Progenitor cell of endocrine pancreas (in vitro differentiated cells): ENCODE measurements around the gene POLA1. TPM values are rescaled to one million over a fixed set of nuclear protein-coding genes. Genes with fewer than 3 reads are reported as not detected.

Experiments used
- DNase-seq: peaks from one replicate; pipeline ENCODE4 v3.0.0; 2021; ENCODE audit warnings: low spot score; ENCODE audit not compliant: unreplicated experiment
- H3K27ac Mint-ChIP-seq: 2 replicates; pipeline ENCODE4 v1.8.0; 2021; ENCODE audit warnings: mild to moderate bottlenecking, moderate library complexity, mixed read lengths
- H3K27me3 Mint-ChIP-seq: 2 replicates; pipeline ENCODE4 v1.8.0; 2021; ENCODE audit warnings: mixed read lengths
- H3K36me3 Mint-ChIP-seq: 2 replicates; pipeline ENCODE4 v1.8.0; 2022; ENCODE audit warnings: mixed read lengths; ENCODE audit not compliant: insufficient read depth
- H3K4me1 Mint-ChIP-seq: 2 replicates; pipeline ENCODE4 v1.8.0; 2021; ENCODE audit warnings: low read depth, mixed read lengths
- H3K4me3 Mint-ChIP-seq: 2 replicates; pipeline ENCODE4 v1.8.0; 2021; ENCODE audit warnings: low read depth, mild to moderate bottlenecking, moderate library complexity, mixed read lengths
- H3K9me3 Mint-ChIP-seq: 2 replicates; pipeline ENCODE4 v1.8.0; 2021; ENCODE audit warnings: low read depth, mixed read lengths
- total RNA-seq: library from RNA; stranded (reverse); gene quantifications from 2 replicates; pipeline ENCODE4 v1.2.1, GENCODE V29; 2021
- TF ChIP-seq, protein P1 (sequence below): fragments of 200-600 bp; sonication (generic); IDR thresholded peaks from one replicate; pipeline ENCODE4 v1.5.0; 2021; ENCODE audit warnings: antibody characterized with exemption, mild to moderate bottlenecking; ENCODE audit not compliant: unreplicated experiment

POLA1 gene
- total RNA-seq, 1 donor from 2014 or later, result 44.8 TPM

DNA sequence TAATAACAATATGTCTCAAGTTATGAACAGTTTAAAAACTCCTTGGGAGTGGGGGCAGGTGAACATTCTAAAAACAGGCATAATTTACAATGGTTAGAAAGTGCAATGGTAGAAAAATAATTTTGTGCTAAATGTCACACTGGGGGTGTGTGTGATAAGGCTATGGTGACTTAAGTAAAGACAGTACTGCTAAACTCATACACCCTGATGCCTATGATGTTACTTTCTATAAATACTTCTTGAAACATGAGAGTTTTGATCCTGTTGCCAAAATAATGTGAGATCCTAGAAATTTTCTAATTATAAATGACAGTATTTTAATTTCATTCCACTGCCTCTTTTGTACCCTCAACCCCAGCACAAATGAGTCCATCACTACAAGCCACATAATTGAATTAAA is 144.2 kb downstream of the POLA1 start:
- TF ChIP-seq, protein P1, sequence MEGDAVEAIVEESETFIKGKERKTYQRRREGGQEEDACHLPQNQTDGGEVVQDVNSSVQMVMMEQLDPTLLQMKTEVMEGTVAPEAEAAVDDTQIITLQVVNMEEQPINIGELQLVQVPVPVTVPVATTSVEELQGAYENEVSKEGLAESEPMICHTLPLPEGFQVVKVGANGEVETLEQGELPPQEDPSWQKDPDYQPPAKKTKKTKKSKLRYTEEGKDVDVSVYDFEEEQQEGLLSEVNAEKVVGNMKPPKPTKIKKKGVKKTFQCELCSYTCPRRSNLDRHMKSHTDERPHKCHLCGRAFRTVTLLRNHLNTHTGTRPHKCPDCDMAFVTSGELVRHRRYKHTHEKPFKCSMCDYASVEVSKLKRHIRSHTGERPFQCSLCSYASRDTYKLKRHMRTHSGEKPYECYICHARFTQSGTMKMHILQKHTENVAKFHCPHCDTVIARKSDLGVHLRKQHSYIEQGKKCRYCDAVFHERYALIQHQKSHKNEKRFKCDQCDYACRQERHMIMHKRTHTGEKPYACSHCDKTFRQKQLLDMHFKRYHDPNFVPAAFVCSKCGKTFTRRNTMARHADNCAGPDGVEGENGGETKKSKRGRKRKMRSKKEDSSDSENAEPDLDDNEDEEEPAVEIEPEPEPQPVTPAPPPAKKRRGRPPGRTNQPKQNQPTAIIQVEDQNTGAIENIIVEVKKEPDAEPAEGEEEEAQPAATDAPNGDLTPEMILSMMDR, result no peak
- peaks cover 6% of the 10 kb centered on the region for H3K4me1 Mint-ChIP-seq
- peaks cover 7% of the 10 kb centered on the region for H3K36me3 Mint-ChIP-seq
- no peaks in the 10 kb centered on the region for H3K9me3 Mint-ChIP-seq
- DNase-seq, result no peak
- H3K27me3 Mint-ChIP-seq, result no peaks in the 10 kb centered on the region
- no peak overlapping the region for H3K4me3 Mint-ChIP-seq
- H3K27ac Mint-ChIP-seq, result no peak overlapping the region

DNA sequence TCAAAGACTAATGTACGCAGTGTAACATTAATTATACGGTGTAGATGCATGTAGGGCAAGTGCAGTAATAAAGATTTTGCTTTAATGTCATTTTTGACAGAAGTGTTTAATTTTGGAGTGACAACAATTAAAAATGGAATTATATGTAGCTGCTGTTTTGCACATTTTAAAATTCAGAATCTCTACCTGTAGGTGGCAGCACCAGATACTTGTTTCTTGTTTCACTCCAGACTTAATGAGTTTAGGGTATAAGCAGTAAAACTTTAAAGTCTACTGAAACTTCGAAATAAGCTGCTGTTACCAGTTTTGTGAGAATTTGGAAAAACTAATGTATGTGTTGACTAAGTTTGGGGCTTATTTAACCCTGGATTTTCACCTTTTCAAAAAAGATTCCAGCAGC is 144.9 kb downstream of the POLA1 start:
- TF ChIP-seq, protein P1, result peak; percentile 75

DNA sequence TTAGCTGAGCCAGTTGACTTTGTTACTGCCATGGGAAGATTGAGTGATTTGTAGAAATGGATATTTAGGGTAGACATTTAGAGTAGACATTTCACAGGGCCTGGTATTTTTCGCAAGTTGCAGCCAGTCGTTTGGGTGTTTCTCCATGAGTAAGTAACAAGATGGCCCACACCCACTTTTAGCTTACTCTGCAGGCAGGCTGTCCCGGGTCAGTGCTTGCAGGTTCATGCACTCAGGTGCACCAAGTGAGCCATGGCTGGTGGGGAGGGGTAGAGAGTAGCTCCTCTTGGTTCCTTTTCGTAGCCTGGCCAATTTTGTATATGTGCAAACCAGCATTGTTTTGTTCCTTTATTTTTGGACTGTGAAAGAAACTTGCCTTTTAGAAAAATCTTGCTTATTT is 145.6 kb downstream of the POLA1 start:
- no peak overlapping the region for H3K4me3 Mint-ChIP-seq
- no peaks in the 10 kb centered on the region for H3K27me3 Mint-ChIP-seq
- DNase-seq, result no peak
- TF ChIP-seq, protein P1, result no peak
- peaks cover 10% of the 10 kb centered on the region for H3K36me3 Mint-ChIP-seq
- no peak overlapping the region for H3K27ac Mint-ChIP-seq
- no peaks in the 10 kb centered on the region for H3K9me3 Mint-ChIP-seq
- peaks cover 6% of the 10 kb centered on the region for H3K4me1 Mint-ChIP-seq

More for the DNA sequence above, 144.9 kb downstream of the POLA1 start:
- Mint-ChIP-seq H3K27me3 (no peaks in the 10 kb centered on the region), H3K9me3 (no peaks in the 10 kb centered on the region), H3K36me3 (peaks cover 10% of the 10 kb centered on the region), H3K4me3 (no peak overlapping the region), H3K4me1 (peaks cover 6% of the 10 kb centered on the region), H3K27ac (no peak overlapping the region)
- DNase-seq, result no peak

DNA sequence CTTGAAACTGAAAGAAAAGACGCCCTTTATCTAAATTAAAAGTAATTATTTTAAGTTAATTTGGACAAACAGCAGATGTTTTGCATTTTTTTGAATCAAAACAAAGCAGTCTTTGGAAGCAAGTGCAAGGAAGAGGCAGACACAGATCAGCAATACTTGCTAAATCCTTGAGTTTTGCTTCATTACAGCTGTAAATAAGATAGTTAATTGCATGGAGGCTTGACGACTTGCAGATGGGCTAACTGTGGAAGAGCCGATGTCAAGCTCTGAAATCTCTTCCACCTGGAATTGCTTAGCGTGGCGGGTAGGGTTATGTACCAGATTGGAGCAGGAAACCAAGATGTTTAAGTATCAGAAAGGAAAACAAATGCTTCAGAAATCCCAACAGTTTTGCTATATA is 148.8 kb downstream of the POLA1 start:
- Mint-ChIP-seq H3K4me1 (peaks cover 10% of the 10 kb centered on the region), H3K4me3 (no peak overlapping the region), H3K36me3 (peaks cover 3% of the 10 kb centered on the region), H3K9me3 (no peaks in the 10 kb centered on the region), H3K27me3 (no peaks in the 10 kb centered on the region), H3K27ac (no peak overlapping the region)
- no peak for DNase-seq
- TF ChIP-seq, protein P1, result no peak

DNA sequence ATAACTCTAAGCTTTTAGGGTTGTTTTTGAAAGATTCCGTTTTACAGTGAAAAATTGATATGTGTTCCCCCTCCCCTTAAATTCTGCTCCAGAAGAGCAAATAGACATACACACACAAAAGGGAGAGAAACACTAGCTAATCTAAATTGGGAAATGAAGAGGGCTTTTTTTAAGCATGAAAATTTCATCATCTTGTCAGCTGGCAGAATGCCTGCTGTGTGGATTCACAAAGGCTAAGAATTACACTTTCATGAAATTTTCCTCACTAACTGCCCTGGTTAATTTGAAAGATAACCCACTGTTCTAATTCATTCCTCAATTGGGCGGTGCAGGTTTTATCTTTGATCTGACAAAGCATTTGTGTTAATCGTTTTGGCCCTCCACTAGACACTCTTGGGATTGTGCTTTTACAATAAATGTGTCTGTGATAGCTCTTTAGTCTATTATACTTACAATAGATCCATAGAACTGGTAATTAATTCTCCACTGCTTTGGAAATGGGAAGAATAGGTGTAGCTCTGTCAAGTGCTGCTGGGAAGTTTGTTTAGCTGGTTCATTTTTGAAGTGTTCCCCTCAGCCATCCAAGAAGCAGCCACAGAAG is 152.9 kb downstream of the POLA1 start:
- peaks cover 4% of the 10 kb centered on the region for H3K4me1 Mint-ChIP-seq
- peaks cover 5% of the 10 kb centered on the region for H3K36me3 Mint-ChIP-seq
- TF ChIP-seq, protein P1, result no peak
- no peaks in the 10 kb centered on the region for H3K27me3 Mint-ChIP-seq
- H3K27ac Mint-ChIP-seq, result peak overlapping the region; percentile 49
- H3K9me3 Mint-ChIP-seq, result no peaks in the 10 kb centered on the region
- DNase-seq, result no peak
- H3K4me3 Mint-ChIP-seq, result no peak overlapping the region
